Suprapubic skin (tissue), 4 donors: ENCODE data around the gene PRSS3. TPM values are rescaled to one million over a fixed set of nuclear protein-coding genes. Genes with fewer than 3 reads are reported as not detected.
"Not testable (repeated sequence)": the region's sequence is repeated elsewhere in the genome, so short reads cannot be mapped to it uniquely, and the experiment has no call there.

Experiments
- DNase-seq, 2 donors: peaks; one replicate each; pipeline ENCODE4 v3.0.0-alpha.2; 2019; ENCODE audit warnings: low spot score in 2 of 2
- H3K27ac ChIP-seq: fragments of 200-600 bp; sonication (generic); one replicate; pipeline ENCODE4 v1.5.1; 2019
- H3K27me3 ChIP-seq: fragments of 200-600 bp; sonication (generic); one replicate; pipeline ENCODE4 v1.5.1; 2019
- H3K36me3 ChIP-seq: fragments of 200-600 bp; sonication (generic); one replicate; pipeline ENCODE4 v1.5.1; 2019
- H3K4me1 ChIP-seq: fragments of 200-600 bp; sonication (generic); one replicate; pipeline ENCODE4 v1.5.1; 2019
- H3K4me3 ChIP-seq: fragments of 200-600 bp; sonication (generic); one replicate; pipeline ENCODE4 v1.5.1; 2019; ENCODE audit warnings: mild to moderate bottlenecking
- H3K9me3 ChIP-seq: fragments of 200-600 bp; sonication (generic); one replicate; pipeline ENCODE4 v1.5.1; 2019
- EP300 ChIP-seq: sonication (generic); formaldehyde crosslinking; IDR thresholded peaks from one replicate; pipeline ENCODE4 v1.6.1; 2017; ENCODE audit warnings: antibody characterized with exemption
- POLR2A ChIP-seq, 2 donors: fragments of 450-650 bp; IDR thresholded peaks; one replicate each; pipeline ENCODE4 v1.6.1; 2017; ENCODE audit warnings: antibody characterized with exemption in 2 of 2, mild to moderate bottlenecking in 2 of 2, moderate library complexity in 2 of 2
- POLR2AphosphoS5 ChIP-seq, 3 donors: sonication (generic); formaldehyde crosslinking; IDR thresholded peaks; one replicate each; pipeline ENCODE4 v1.6.1; 2017; ENCODE audit warnings: antibody characterized with exemption in 3 of 3
- WGBS: methylation state at CpG from one replicate; pipeline ENCODE4 v1.1.5; 2018; 5-methylcytosine and 5-hydroxymethylcytosine counted together
- total RNA-seq, 4 donors: library from RNA; depleted of rRNA; stranded (reverse); fragments of >200 nt; gene quantifications; one replicate each; pipeline ENCODE4 v1.1.0, GENCODE V29; 2016
- TF ChIP-seq, protein P1 (sequence below), 2 donors: fragments of 200-600 bp in 1 of 2; fragments of 450-650 bp in 1 of 2; sonication (generic) in 1 of 2; IDR thresholded peaks; one replicate each; pipeline ENCODE4 v1.5.1; 2016 to 2019; ENCODE audit warnings: antibody characterized with exemption in 2 of 2, mild to moderate bottlenecking in 1 of 2, moderate library complexity in 1 of 2

Gene PRSS3
- total RNA-seq, 4 donors from 2014 or later: 14.1 to 53.7 (median 25.1) TPM

- Histone ChIP-seq H3K27ac (no peak overlapping the region), H3K9me3 (no peaks in the 10 kb centered on the region), H3K4me3 (no peak overlapping the region), H3K27me3 (no peaks in the 10 kb centered on the region), H3K4me1 (peaks cover 28% of the 10 kb centered on the region), H3K36me3 (no peaks in the 10 kb centered on the region)
- WGBS: 81% methylated on average over 4 of the region's 4 CpGs
- TF ChIP-seq POLR2AphosphoS5 (IDR thresholded peaks at IDR 0.05): no peak
- no peak for TF ChIP-seq EP300
- TF ChIP-seq, protein P1, sequence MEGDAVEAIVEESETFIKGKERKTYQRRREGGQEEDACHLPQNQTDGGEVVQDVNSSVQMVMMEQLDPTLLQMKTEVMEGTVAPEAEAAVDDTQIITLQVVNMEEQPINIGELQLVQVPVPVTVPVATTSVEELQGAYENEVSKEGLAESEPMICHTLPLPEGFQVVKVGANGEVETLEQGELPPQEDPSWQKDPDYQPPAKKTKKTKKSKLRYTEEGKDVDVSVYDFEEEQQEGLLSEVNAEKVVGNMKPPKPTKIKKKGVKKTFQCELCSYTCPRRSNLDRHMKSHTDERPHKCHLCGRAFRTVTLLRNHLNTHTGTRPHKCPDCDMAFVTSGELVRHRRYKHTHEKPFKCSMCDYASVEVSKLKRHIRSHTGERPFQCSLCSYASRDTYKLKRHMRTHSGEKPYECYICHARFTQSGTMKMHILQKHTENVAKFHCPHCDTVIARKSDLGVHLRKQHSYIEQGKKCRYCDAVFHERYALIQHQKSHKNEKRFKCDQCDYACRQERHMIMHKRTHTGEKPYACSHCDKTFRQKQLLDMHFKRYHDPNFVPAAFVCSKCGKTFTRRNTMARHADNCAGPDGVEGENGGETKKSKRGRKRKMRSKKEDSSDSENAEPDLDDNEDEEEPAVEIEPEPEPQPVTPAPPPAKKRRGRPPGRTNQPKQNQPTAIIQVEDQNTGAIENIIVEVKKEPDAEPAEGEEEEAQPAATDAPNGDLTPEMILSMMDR (IDR thresholded peaks at IDR 0.05): no peak
- no peak for TF ChIP-seq POLR2A (IDR thresholded peaks at IDR 0.05)
- no peak for DNase-seq
Observed at GRCh38 chr9:33846231-33846630, 50.9 kb downstream of the PRSS3 start.

DNA sequence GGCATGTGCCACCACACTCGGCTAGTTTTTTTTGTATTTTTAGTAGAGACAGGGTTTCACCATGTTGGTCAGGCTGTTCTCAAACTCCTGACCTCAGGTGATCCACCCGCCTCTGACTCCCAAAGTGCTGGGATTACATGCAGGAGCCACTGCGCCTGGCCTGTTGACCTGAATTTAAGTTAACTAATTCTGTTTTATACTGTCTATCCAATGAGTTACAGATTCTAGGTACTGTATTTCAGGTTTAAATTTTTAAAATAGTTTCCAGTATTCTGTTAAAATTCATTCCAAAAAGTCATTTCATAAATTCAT lies 52.5 kb downstream of the PRSS3 start:
- not testable (repeated sequence) for H3K27ac ChIP-seq, H3K36me3 ChIP-seq, DNase-seq, H3K27me3 ChIP-seq, H3K9me3 ChIP-seq, H3K4me3 ChIP-seq
- 86% methylated on average over 3 of the region's 3 CpGs for WGBS
- peaks cover 35% of the 10 kb centered on the region for H3K4me1 ChIP-seq

Other genes with a start within 250 kb of the PRSS3 start
- 10 to 100 TPM; 29.2 to 36.4 (median 33.5) TPM for gene UBE2R2, start 21.6 kb downstream of the PRSS3 start, total RNA-seq